Activated T-cell treated with anti-CD3 and anti-CD28 coated beads for 4 hours (primary cell): ENCODE results near the gene ATP5ME.

Experiments used
- DNase-seq: peaks from one replicate; pipeline ENCODE4 v3.0.0-alpha.2; 2020

ATP5ME gene

DNA sequence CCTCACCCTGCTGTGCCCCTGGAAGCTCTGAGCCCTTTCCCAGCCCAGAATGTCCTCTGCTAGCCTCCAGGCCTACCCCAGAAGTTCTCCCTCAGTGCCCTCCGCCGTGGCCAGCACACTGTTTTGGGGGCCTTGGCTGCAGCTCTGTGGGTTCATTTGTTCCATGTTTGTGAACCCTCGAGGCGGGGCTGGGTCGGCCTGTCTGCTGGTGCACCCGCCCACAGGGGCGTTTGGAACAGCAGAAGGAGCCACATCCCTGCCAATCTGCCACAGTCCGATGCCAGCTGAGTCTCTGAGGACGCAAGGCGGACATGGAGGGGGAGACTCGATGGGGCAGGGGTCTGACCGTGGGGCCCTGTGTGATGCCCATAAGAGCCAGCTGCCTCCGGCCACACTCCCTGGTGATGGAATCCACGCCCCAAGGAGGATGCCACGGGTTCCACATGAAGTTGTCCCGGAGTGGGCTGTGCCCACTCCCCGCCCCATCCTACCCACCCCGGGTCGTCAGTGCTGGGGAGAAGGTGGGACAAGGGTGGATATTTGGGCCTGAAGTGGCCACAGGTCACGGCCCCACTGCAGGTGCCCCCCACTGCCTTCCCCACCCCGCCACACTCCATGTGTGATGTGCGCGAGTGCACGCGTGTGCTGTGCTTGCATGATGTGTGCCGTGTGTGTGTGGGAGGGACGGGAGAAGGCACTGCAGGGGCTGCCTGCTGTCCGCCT is 7.1 kb downstream of the ATP5ME start:
- no peak for DNase-seq

DNA sequence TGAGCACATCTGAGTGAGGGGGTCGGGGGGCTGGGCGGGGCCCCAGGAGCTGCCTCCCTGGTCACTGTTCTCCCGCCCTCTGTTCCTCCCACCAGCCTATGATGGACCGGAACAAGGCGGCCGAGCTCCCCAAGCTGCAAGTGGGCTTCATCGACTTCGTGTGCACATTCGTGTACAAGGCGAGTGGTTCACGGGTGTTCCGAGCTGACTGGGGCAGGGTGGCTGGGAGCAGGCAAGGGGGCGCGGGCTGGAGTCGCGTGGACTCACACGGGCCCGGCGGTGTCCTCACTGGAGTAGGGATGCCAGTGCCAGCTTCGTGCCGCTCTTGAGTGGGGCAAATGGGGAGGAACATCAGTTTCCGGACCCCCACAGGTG is 7.7 kb downstream of the ATP5ME start:
- DNase-seq = no peak

DNA sequence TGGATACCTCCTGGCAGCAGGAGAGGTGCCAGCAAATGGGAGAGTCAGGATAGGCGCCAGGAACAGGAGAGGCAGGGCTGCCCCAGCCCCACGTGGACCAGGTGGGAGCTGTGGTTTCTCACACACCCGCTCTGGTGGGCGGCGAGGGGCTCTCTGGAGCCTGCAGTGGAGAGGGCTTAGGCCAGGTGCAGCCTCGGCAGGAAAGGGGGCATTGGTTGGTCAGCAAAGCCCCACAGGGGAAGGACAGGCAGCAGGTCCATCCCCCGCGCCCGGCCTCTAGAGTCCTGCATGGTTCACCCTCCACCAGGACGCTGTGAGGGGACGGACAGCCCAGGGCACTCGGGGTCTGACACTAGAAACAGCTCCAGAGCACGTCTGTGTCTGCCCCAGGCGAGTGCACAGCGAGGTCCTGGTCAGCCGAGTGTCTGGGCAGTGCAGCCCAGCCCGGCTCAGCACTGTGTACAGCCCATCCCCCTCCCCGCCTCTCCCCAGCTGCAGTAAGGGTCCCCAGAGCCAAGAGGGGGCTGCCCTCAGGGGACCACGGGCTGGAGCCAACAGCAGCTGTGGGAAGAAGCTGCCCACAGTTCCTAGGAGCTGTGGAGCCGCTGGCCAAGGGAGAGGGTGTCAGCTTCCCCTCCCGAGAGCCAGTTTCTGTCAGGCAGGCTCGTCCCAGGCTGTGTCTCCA is 8.2 kb downstream of the ATP5ME start:
- DNase-seq = no peak

DNA sequence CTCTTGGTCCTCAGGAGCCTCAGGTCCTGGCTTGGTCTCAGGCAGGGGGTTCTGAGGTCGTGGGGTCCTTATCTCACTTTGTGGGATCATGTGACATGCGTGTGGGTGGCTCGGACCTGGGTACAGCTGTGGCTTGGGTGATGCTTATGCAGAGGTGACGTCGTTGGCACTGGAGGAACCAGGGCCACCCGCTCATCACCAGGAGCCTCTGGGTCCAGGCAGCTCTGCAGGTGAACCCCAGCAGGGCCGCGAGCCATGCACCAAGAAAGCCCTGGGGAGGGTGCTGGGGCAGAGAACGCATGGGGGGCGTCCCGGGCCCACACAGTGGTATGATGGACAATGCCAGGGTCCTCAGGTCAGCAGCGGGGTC is 8.7 kb downstream of the ATP5ME start:
- DNase-seq = no peak

DNA sequence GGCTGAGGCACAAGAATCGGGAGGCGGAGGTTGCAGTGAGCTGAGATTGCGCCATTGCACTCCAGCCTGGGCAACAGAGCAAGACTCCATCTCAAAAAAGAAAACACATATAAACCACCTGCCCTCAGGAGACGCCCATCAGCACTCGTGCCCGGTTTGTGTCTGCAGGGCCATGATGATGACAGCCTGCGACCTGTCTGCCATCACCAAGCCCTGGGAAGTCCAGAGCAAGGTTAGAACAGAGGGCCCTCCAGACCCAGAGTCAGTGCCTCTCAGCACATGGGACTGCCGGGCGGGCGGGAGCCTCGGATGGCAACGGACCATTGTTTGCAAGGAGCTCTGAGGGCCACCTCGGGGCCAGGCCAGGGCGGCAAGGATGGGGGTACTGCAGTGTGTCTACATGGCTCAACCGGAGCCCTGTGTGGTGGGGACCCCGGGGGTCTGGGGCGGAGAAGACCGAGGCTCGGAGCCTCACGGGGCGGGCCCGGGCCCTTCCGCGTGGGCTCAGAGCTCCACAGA is 9.3 kb downstream of the ATP5ME start:
- no peak for DNase-seq

DNA sequence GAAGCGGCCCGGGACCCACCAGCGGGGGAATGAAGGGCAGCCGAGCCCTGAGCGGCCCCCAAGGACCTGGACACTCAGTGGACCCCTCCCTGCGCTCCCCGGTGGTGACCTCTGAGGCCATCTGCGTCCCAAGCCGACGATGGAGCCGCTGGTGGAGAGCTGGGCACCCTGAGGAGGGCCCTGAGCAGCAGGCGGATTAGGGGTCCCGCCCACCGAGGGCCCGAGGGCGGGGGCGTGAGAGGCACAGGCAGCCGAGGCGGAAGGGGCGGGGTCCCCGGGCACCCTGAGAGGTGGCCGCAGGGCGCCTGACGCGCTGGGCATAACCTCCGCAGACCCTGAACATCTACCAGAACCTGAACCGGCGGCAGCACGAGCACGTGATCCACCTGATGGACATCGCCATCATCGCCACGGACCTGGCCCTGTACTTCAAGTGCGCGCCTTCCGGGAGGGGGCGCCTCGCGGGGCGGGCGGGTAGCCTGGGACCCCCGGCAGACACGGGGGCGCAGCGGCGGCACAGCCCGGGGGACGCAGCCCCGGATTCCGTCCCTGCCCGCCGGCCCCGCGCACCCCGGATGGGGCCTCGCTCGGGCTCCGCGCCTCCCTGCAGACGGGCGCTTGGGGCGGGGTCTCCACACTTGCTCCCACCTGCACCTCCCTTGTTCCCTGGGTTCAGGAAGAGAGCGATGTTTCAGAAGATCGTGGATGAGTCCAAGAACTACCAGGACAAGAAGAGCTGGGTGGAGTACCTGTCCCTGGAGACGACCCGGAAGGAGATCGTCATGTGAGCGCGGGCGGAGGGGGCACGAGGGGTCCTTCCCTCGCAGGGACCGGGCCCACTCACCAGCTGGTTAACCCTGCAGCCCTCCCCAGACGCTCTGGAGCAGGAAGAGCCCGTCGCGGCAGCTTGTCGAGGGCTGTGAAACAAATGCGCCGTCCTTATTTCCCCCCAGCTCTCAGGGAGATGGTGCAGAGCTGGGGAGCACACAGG is 10.3 kb downstream of the ATP5ME start:
- peak; percentile 73 for DNase-seq

DNA sequence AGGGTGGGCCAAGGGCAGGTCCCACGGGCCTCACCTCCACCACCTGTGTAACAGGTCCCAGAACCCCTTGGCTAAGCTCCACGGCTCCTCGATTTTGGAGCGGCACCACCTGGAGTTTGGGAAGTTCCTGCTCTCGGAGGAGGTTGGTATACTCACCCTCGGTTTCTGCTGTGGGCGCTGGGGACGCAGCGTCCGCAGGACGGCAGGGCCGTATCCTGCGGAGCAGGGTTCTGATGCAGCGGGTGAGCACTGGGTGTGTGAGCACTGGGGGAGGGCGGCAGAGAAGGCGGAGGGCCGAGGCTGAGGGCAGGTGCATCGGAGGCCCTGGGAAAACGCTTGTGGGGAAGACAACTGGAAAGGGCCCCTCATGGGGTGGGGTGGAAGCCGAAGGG is 11.0 kb downstream of the ATP5ME start:
- DNase-seq = no peak

DNA sequence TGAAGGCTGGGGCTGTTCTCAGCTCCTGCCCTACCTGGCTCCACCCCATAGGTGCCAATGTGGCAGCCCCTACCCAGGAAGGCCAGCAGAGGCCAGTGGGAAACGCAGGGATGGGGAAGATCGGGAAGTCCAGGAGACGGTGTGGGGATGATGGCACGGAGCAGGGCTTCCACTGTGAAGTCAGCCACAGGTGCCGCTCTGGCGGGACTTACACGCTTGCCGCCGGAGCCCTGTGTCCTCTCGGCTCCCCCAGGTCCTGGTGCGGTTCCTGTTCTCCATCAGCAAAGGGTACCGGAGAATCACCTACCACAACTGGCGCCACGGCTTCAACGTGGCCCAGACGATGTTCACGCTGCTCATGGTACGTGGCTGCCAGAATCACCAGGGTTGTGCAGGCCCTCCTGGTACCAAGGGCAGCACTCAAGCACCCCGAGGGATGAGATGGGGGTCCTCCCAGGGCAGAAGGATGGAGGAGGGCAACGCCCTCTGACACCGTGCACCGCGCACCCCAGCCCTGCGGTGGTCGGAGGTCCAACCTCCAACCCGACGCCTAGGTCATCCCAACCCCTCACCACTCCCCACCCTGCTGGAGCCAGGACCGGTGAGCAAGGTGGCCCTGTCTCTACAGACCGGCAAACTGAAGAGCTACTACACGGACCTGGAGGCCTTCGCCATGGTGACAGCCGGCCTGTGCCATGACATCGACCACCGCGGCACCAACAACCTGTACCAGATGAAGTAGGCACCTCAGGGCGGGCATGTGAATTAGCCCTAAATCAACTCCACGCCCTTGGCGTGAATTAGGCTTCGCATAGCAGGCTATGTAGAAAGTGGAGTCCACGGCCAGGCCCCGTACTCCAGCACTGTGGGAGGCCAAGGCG is 12.0 kb downstream of the ATP5ME start:
- DNase-seq = no peak

DNA sequence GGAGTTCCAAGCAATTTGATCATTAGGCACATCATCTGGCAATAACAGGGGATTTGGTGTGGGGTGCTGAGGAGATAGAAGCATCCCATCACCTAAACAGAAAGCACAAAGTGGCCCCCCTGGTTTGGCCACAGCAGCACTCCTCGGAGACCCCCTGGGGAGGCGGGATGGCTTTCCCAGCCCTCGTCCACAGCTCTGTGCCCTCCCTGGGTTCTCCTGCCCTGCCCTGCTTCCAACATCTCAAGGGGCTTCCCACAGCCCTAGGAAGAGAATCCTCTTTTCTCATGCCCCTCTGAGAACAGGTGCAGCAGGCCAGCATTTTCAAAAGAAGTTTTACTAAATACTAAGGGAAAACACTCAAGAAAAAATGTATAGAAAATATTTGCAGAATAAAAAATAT is 12.8 kb downstream of the ATP5ME start:
- DNase-seq = no peak

DNA sequence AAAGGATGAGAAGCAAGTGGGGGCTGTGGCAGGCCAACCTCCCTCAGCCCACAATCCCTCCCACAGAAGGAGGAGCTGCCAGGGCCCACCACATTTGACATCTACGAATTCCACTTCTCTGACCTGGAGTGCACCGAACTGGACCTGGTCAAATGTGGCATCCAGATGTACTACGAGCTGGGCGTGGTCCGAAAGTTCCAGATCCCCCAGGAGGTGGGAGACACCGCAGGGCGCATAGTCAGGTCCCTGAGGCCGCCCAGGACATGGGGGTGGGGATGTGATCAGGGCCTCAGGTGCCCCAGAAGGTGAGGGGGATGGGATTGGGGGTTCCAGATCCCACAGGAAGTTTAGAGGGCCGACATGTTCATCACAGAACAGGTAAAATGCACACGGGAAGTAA is 13.7 kb downstream of the ATP5ME start:
- DNase-seq = no peak

DNA sequence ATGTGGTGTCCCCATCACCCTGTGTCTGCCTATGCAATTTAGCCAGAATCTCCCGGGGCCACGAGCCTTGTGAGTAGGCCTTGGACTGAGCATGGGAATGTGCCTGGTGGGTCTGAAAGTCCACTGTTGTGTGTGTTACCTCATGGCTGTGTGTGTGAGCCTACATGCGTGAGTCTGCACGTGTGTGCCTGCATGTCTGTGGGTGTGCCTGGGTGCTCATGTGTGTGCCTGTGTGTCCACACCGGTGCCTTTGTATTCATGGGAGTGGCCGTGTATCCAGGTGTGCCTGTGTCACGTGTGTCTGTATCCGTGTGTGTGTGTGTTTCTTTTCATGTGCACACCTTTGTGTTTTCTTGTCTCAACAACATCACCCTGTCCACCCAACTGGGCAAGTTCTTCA is 14.2 kb downstream of the ATP5ME start:
- DNase-seq = no peak

DNA sequence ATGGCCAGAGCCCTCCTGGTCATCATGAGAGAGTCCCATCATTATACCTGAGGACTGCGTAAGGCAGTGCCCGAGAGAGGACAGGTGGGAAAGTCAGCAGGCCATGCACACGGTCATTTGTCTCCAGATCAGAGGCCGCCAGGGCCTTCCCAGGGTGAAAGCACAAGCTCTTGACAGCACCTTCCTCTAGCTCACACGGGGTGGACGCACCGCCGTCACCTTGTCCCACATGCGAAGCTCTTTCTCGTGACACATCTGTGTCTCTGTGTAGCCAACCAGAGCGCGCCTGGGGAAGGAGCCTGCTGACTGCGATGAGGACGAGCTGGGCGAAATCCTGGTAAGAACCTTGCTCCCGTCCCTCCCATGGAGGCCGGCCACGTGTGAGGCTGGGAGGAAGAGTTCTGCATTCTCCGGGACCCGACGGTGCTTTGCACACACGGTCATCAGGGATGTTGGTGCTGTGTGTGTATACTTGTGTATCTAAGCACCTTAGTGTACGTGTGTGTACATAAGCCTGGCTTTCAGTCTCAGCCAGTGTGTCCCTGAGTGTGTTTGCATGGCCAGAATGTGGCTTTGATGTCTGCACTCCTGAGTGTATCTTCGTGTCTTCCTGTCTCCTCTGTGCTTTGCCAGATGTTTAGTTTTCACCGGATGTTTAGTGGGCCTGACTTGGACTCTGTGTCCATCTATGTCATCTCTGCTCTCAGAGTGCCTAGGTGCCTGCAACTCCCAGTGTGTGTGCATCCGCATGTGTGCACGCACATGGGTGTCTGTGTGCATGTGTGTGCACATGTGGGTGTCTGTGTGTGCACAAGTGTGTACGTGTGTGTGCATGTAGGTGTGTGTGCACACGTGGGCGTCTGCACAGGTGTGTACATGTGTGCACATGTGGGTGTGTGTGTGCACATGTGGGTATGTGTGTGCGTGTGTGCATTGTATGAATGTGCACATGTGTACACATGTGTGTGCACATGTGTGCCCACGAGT is 15.1 kb downstream of the ATP5ME start:
- no peak for DNase-seq

DNA sequence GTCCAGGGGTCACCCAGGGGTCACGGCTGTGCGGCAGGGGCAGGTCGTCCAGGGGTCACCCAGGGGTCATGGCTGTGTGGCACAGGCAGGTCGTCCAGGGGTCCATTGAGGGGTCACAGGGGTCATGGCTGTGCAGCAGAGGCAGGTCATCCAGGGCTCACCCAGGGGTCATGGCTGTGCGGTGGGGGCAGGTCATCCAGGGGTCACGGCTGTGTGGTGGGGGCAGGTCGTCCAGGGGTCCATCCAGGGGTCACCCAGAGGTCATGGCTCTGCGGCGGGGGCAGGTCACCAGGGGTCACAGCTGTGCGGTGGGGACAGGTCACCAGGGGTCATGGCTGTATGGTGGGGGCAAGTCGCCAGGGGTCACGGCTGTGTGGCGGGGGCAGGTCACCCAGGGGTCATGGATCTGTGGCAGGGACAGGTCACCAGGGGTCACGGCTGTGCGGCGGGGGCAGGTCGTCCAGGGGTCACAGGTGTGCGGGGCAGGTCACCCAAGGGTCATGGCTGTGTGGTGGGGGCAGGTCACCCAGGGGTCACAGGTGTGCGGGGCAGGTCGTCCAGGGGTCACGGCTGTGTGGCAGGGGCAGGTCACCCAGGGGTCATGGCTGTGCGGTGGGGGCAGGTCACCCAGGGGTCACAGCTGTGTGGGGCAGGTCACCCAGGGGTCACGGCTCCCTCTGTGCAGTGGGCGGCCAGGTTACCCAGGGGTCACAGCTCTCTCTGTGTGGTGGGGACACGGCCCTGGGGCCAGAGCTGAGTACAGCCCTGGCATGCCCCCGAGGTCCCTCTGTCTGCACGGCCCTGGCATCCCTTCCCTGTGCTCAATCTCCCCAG is 16.0 kb downstream of the ATP5ME start:
- no peak for DNase-seq

DNA sequence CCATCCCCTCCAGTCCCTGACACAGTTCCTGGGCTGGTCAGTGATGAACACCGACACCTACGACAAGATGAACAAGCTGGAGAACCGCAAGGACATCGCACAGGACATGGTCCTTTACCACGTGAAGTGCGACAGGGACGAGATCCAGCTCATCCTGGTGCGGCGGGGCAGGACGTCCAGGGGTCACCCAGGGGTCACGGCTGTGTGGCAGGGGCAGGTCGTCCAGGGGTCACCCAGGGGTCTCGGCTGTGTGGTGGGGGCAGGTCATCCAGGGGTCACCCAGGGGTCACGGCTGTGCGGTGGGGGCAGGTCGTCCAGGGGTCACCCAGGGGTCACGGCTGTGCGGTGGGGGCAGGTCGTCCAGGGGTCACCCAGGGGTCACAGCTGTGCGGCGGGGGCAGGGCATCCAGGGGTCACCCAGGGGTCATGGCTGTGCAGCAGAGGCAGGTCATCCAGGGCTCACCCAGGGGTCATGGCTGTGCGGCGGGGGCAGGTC is 16.7 kb downstream of the ATP5ME start:
- no peak for DNase-seq

DNA sequence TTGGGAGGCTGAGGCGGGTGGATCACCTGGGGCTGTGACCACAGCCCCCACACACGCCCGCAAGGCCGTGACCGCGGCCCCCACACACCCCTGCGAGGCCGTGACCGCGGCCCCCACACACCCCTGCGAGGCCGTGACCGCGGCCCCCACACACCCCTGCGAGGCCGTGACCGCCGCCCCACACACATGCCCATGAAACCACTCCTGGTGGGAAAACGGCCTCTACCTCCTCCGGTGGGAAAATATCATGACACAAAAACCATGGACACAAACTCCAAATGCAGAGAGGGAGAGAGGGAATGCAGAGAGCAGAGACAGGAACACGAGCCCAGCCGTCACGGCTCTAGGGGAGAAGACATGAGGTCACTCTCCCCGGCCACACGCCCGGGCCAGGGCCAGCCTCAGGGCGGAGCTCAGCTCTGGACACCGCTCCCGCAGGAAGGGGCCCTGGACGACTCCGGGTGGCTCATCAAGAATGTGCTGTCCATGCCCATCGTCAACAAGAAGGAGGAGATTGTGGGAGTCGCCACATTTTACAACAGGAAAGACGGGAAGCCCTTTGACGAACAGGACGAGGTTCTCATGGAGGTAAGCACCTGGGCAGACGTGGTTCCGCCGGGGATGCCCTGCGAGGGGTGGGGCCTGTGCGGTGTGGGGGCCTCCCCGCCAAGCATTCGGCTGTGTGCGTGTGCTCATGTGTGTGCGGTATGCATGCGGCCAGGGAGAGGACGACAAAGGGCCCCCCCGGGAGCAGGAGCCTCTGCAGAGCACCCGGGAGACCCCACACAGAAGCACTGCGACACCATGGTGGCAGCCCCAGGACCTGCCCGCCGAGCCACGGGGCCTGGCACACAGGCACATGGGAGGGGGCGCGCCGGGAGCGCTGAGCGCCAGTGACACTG is 17.4 kb downstream of the ATP5ME start:
- DNase-seq = no peak

DNA sequence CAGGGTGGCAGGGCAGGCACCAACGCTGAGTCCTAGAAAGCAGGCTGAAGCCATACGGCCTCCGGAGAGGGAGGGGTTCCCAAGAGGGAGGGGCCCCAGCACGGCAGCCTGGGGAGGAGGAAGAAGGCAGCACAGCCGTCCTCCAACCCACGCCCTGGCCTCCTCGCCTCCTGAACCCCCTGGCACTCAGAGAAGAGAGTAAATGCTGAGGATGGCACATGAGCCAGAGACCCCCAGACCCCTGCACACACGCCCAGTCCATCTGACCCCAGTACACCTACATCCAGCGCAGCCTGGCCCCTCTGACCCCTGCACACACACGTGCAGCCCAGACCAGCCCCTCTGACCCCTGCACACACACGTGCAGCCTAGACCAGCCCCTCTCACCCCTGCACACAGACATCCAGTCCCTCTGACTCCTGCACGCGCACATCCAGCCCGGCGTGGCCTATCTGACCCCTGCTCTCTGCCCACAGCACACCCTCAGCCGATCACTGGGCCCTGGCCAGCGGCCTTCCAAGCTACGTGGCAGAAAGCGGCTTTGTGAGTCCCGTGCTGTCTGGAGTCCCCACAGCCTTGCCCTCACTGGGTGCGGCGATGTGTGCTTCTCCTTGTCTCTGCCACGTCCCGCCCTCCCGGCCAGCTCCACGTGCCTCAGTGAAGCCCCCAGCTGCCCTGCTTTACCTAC is 18.5 kb downstream of the ATP5ME start:
- DNase-seq = no peak

DNA sequence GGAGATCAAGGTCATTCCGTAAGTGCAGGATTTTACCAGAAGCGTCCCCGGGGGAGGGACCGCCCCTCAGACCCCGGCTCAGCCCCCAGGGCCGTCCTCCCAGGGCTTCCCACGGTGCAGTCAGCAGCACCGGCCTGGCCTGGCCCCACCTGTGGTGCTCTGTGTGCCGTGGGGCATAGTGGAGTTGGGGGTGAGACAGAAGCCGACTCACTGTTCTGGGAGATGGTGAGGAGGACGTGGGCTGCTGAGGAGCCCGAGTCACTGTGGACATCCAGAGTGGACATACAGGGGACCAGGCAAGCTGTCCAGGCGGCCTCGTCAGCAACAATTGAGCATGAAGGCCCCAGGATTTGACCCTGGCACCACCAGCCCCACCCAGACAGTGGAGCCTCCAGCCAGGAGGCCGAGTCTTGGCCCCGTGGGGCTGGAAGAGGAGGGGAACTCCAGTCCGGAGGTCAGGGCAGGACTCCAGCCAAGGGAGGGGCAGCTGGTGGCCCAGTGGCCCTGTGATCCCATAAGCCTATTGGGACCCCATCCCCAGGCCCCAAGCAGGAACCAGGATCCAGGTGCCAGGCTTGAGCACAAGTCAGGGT is 19.1 kb downstream of the ATP5ME start:
- DNase-seq = no peak

DNA sequence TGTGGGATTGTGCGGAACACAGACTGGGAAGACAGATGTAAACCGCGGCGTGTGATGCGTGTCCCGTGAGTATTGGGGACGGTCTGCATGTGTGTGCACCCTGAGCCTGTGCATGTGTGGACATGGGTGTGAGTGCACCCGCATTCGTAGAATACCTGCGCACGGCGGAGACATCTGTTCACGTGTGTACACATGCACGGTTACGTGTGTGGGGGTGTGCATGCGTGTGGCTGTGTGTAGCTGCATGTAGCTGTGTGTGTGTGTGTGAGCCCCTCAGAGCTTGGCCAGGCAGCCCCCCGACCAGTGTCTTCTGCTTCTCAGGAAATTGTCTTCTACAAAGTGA is 19.6 kb downstream of the ATP5ME start:
- no peak for DNase-seq
